Neural cell (in vitro differentiated cells): ENCODE results near the gene TMSB4X. TPM values are rescaled to one million over a fixed set of nuclear protein-coding genes. Genes with fewer than 3 reads are reported as not detected.

Source experiments
- H2AFZ ChIP-seq: fragments of 200-600, 300-800 bp; sonication (generic), shearing (Covaris generic); 2 replicates; pipeline ENCODE4 v1.6.0; 2014; ENCODE audit warnings: low read depth, mild to moderate bottlenecking, antibody characterized with exemption, low read length, moderate library complexity
- H3F3A ChIP-seq: fragments of 200-600 bp; shearing (Covaris generic); 2 replicates; pipeline ENCODE4 v1.6.1; 2016; ENCODE audit warnings: mild to moderate bottlenecking, moderate library complexity, mixed read lengths, antibody characterized with exemption, low read length; ENCODE audit not compliant: insufficient read depth, poor library complexity, severe bottlenecking
- H3K27ac ChIP-seq: fragments of 200-600, 300-800 bp; sonication (generic), shearing (Covaris generic); 2 replicates; pipeline ENCODE4 v1.5.1; 2014; ENCODE audit warnings: mild to moderate bottlenecking, low read length, moderate library complexity
- H3K27me3 ChIP-seq: fragments of 300-800, 200-600 bp; sonication (generic), shearing (Covaris generic); 2 replicates; pipeline ENCODE4 v1.6.0; 2014; ENCODE audit warnings: mild to moderate bottlenecking, low read depth, low read length, moderate library complexity; ENCODE audit not compliant: insufficient read depth
- H3K36me3 ChIP-seq: fragments of 300-800, 200-600 bp; sonication (generic), shearing (Covaris generic); 2 replicates; pipeline ENCODE4 v1.5.1; 2014; ENCODE audit warnings: mild to moderate bottlenecking, antibody characterized with exemption, low read length, moderate library complexity; ENCODE audit not compliant: insufficient read depth
- H3K4me2 ChIP-seq: fragments of 300-800, 200-600 bp; sonication (generic), shearing (Covaris generic); 2 replicates; pipeline ENCODE4 v1.6.0; 2014; ENCODE audit warnings: mild to moderate bottlenecking, low read length
- H3K4me3 ChIP-seq: fragments of 300-800, 200-600 bp; sonication (generic), shearing (Covaris generic); 2 replicates; pipeline ENCODE4 v1.5.1; 2014; ENCODE audit warnings: mild to moderate bottlenecking, low read length, moderate library complexity
- H3K79me2 ChIP-seq: fragments of 200-600 bp; shearing (Covaris generic); replicated peaks from 2 replicates; pipeline ENCODE4 v1.6.0; 2014; ENCODE audit warnings: mild to moderate bottlenecking, low read length, moderate library complexity; ENCODE audit not compliant: insufficient read depth
- H3K9ac ChIP-seq: fragments of 300-800, 200-600 bp; sonication (generic), shearing (Covaris generic); 2 replicates; pipeline ENCODE4 v1.6.1; 2016; ENCODE audit warnings: mild to moderate bottlenecking, low read length, mixed read lengths
- H3K9me2 ChIP-seq: fragments of 200-600 bp; shearing (Covaris generic); 2 replicates; pipeline ENCODE4 v1.6.1; 2016; ENCODE audit warnings: mild to moderate bottlenecking, low read length, mixed read lengths; ENCODE audit not compliant: insufficient read depth
- H3K9me3 ChIP-seq: fragments of 200-600, 300-800 bp; sonication (generic), shearing (Covaris generic); 2 replicates; pipeline ENCODE4 v1.6.1; 2016; ENCODE audit warnings: mild to moderate bottlenecking, mixed run types, low read length, moderate library complexity, mixed read lengths
- H4K20me1 ChIP-seq: fragments of 200-600 bp; shearing (Covaris generic); 2 replicates; pipeline ENCODE4 v1.6.1; 2016; ENCODE audit warnings: mild to moderate bottlenecking, mixed run types; ENCODE audit not compliant: insufficient read depth
- CTCF ChIP-seq: fragments of 450-650 bp; IDR thresholded peaks from 2 replicates; pipeline ENCODE4 v1.5.1; 2014; ENCODE audit warnings: antibody characterized with exemption, mild to moderate bottlenecking, moderate library complexity; ENCODE audit not compliant: poor library complexity, severe bottlenecking
- EP300 ChIP-seq: fragments of 450-650 bp; conservative IDR thresholded peaks from 2 replicates; pipeline ENCODE4 v1.6.1; 2014; ENCODE audit warnings: antibody characterized with exemption, mild to moderate bottlenecking, moderate library complexity; ENCODE audit not compliant: poor library complexity, severe bottlenecking
- EZH2 ChIP-seq: fragments of 200-600, 300-800 bp; shearing (Covaris generic), sonication (generic); IDR thresholded peaks from 2 replicates; pipeline ENCODE4 v1.6.1; 2014; ENCODE audit warnings: antibody characterized with exemption, low read length, borderline replicate concordance, mild to moderate bottlenecking; ENCODE audit not compliant: insufficient read depth, poor library complexity, severe bottlenecking
- MXI1 ChIP-seq: fragments of 450-650 bp; conservative IDR thresholded peaks from 2 replicates; pipeline ENCODE4 v1.6.1; 2014; ENCODE audit warnings: antibody characterized with exemption, mild to moderate bottlenecking; ENCODE audit not compliant: poor library complexity, severe bottlenecking
- POLR2AphosphoS5 ChIP-seq: IDR thresholded peaks from 2 replicates; pipeline ENCODE4 v1.6.1; 2012
- RAD21 ChIP-seq: fragments of 450-650 bp; conservative IDR thresholded peaks from 2 replicates; pipeline ENCODE4 v1.6.1; 2014; ENCODE audit warnings: antibody characterized with exemption, mild to moderate bottlenecking, moderate library complexity
- REST ChIP-seq: IDR thresholded peaks from 2 replicates; pipeline ENCODE4 v1.6.1; 2012; ENCODE audit warnings: borderline replicate concordance
- SMC3 ChIP-seq: fragments of 450-650 bp; conservative IDR thresholded peaks from 2 replicates; pipeline ENCODE4 v1.6.1; 2014; ENCODE audit warnings: antibody characterized with exemption, mild to moderate bottlenecking, moderate library complexity; ENCODE audit not compliant: poor library complexity
- TAF1 ChIP-seq: IDR thresholded peaks from 2 replicates; pipeline ENCODE4 v1.6.1; 2012; ENCODE audit warnings: low read depth
- polyA plus RNA-seq: library from polyadenylated mRNA; depleted of rRNA; stranded (reverse); fragments of >200 nt; gene quantifications from 2 replicates; pipeline ENCODE4 v1.2.3, GENCODE V29; 2014

The TMSB4X gene
- polyA plus RNA-seq, 1 donor from 2014 or later: 11,381 TPM

GRCh38 chrX:12991575-12991974 is 16.7 kb downstream of the TMSB4X start:
- Histone ChIP-seq H4K20me1 (no peaks in the 10 kb centered on the region), H3K36me3 (no peaks in the 10 kb centered on the region), H3K27me3 (no peaks in the 10 kb centered on the region), H3K9ac (no peak overlapping the region), H3K27ac (no peak overlapping the region), H3K4me2 (no peak overlapping the region), H3K4me3 (no peak overlapping the region), H3K79me2 (no peaks in the 10 kb centered on the region), H2AFZ (no peak overlapping the region), H3K9me3 (no peaks in the 10 kb centered on the region), H3K9me2 (no peaks in the 10 kb centered on the region), H3F3A (no peaks in the 10 kb centered on the region)
- TF ChIP-seq REST (no peak), TAF1 (no peak), RAD21 (no peak), MXI1 (no peak), SMC3 (no peak), CTCF (no peak), EP300 (no peak), EZH2 (no peak), POLR2AphosphoS5 (no peak)

- Histone ChIP-seq H3K36me3 (no peaks in the 10 kb centered on the region), H3F3A (no peaks in the 10 kb centered on the region), H3K9me2 (no peaks in the 10 kb centered on the region), H4K20me1 (no peaks in the 10 kb centered on the region), H3K9me3 (no peaks in the 10 kb centered on the region), H3K27me3 (no peaks in the 10 kb centered on the region), H3K9ac (no peak overlapping the region), H3K79me2 (no peaks in the 10 kb centered on the region), H3K4me2 (no peak overlapping the region), H3K27ac (no peak overlapping the region), H3K4me3 (no peak overlapping the region), H2AFZ (no peak overlapping the region)
- TF ChIP-seq TAF1 (no peak), POLR2AphosphoS5 (no peak), REST (no peak), EP300 (no peak), CTCF (no peak), EZH2 (no peak), MXI1 (no peak)
Observed at GRCh38 chrX:12992544-12993118, 17.7 kb downstream of the TMSB4X start.
